ENCODE data around the gene DOLPP1.
"Not testable (repeated sequence)": the region's sequence is repeated elsewhere in the genome, so short reads cannot be mapped to it uniquely, and the experiment has no call there.

The DOLPP1 gene

GRCh38 chr9:129080601-129081387, at the start of gene DOLPP1:
Gene DOLPP1, plus strand, starts transcription at chr9:129081111. Its CDS starts 21 bp downstream, at chr9:129081132.
- peak; percentile 96 for DNase-seq

- no peak for DNase-seq
These were observed 49.4 kb upstream of the DOLPP1 start for GRCh38 chr9:129031514-129031913.

GRCh38 chr9:129032541-129033159, 48.3 kb upstream of the DOLPP1 start:
- no peak for DNase-seq

- DNase-seq, result no peak
These were observed 47.7 kb upstream of the DOLPP1 start for GRCh38 chr9:129033216-129033615.

- DNase-seq, result not testable (repeated sequence)
These were observed 45.1 kb upstream of the DOLPP1 start for GRCh38 chr9:129035838-129036237.

GRCh38 chr9:129036241-129036922, 44.5 kb upstream of the DOLPP1 start, which contains the start of gene MIGA2:
Gene MIGA2, plus strand, starts transcription at chr9:129036626. Its CDS starts 3,969 bp downstream, at chr9:129040595.
- peak; percentile 98 for DNase-seq

- no peak for DNase-seq
These were observed 43.8 kb upstream of the DOLPP1 start for GRCh38 chr9:129036923-129037766.

GRCh38 chr9:129037767-129038098, 43.2 kb upstream of the DOLPP1 start:
- DNase-seq, result no peak

- no peak for DNase-seq
These were observed 42.6 kb upstream of the DOLPP1 start for GRCh38 chr9:129038109-129038852.

- no peak for DNase-seq
These were observed 40.7 kb upstream of the DOLPP1 start for GRCh38 chr9:129040113-129040643.

- no peak for DNase-seq
These were observed 38.9 kb upstream of the DOLPP1 start for GRCh38 chr9:129042016-129042415.

GRCh38 chr9:129052592-129052991, 28.3 kb upstream of the DOLPP1 start:
- DNase-seq, result no peak

GRCh38 chr9:129053020-129053419, 27.9 kb upstream of the DOLPP1 start:
- DNase-seq, result no peak

GRCh38 chr9:129054163-129054851, 26.6 kb upstream of the DOLPP1 start:
- DNase-seq, result no peak

GRCh38 chr9:129058965-129059795, 21.7 kb upstream of the DOLPP1 start:
- DNase-seq, result no peak

GRCh38 chr9:129059796-129060785, 20.8 kb upstream of the DOLPP1 start:
- no peak for DNase-seq

GRCh38 chr9:129060991-129061390, 19.9 kb upstream of the DOLPP1 start:
- DNase-seq, result no peak

GRCh38 chr9:129063061-129063460, 17.9 kb upstream of the DOLPP1 start:
- DNase-seq, result no peak

GRCh38 chr9:129064499-129064908, 16.4 kb upstream of the DOLPP1 start:
- no peak for DNase-seq
